ENCODE data around the gene DLX6.
"Not testable (repeated sequence)": the region's sequence is repeated elsewhere in the genome, so short reads cannot be mapped to it uniquely, and the experiment has no call there.

The DLX6 gene

GRCh38 chr7:97024209-97025129, 19.1 kb downstream of the DLX6 start, which contains the start of gene DLX5:
Gene DLX5 (minus strand): TSS chr7:97024831. CDS start chr7:97024623, 208 bp downstream.
- DNase-seq = no peak

GRCh38 chr7:97025130-97025499, 19.8 kb downstream of the DLX6 start:
- no peak for DNase-seq

GRCh38 chr7:97025983-97026714, 20.8 kb downstream of the DLX6 start:
- DNase-seq = peak; percentile 16 to 23

- DNase-seq = no peak
Observed at GRCh38 chr7:97026715-97027426, 21.5 kb downstream of the DLX6 start.

- DNase-seq = peak; percentile 68
Observed at GRCh38 chr7:97027427-97028234, 22.3 kb downstream of the DLX6 start.

GRCh38 chr7:97034213-97034852, 29.0 kb downstream of the DLX6 start:
- DNase-seq = not testable (repeated sequence)

GRCh38 chr7:97039374-97040065, 34.2 kb downstream of the DLX6 start:
- no peak for DNase-seq

- no peak for DNase-seq
Observed at GRCh38 chr7:97043281-97043680, 37.9 kb downstream of the DLX6 start.

Data from CD4-positive, alpha-beta T cell treated with Interleukin-4 for 1 hour (primary cell).